CD4-positive, alpha-beta T cell treated with Interleukin-4 for 1 hour (primary cell): ENCODE results near the gene OR2A42.
"Not testable (repeated sequence)": the region's sequence is repeated elsewhere in the genome, so short reads cannot be mapped to it uniquely, and the experiment has no call there.

Experiments used
- DNase-seq, 2 donors: peaks; one replicate each; pipeline ENCODE4 v3.0.0-alpha.2; 2020 to 2022

Gene OR2A42

GRCh38 chr7:144219149-144219548 lies 20.3 kb downstream of the OR2A42 start:
- DNase-seq: not testable (repeated sequence)

- not testable (repeated sequence) for DNase-seq
Observed at GRCh38 chr7:144218581-144218980, 20.8 kb downstream of the OR2A42 start.

GRCh38 chr7:144217200-144217599 lies 22.2 kb downstream of the OR2A42 start:
- DNase-seq: not testable (repeated sequence)

- not testable (repeated sequence) for DNase-seq
Observed at GRCh38 chr7:144205306-144205705, 34.1 kb downstream of the OR2A42 start.

DNA sequence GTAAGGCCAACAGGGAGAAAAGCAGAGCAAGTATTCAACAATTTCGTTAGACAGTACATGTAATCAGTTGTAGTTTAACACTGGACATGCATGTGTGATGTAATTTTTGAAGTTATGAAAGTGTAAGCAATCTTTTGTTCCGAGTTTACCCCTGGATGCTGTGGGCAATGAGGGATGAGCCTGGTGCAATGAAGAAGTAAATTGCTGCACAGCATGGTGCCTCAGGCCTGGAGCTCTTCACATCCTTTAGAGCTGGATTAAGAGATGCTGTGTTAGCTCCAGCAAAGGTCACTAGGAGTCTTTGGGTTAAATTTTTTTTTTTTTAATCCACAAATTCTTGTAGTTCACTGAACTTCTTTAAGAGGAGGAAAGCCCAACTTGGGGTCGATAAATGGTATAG lies 36.3 kb downstream of the OR2A42 start:
- not testable (repeated sequence) for DNase-seq

GRCh38 chr7:144201978-144202377 lies 37.4 kb downstream of the OR2A42 start:
- DNase-seq: not testable (repeated sequence)

GRCh38 chr7:144198934-144199333 lies 40.5 kb downstream of the OR2A42 start:
- not testable (repeated sequence) for DNase-seq

DNA sequence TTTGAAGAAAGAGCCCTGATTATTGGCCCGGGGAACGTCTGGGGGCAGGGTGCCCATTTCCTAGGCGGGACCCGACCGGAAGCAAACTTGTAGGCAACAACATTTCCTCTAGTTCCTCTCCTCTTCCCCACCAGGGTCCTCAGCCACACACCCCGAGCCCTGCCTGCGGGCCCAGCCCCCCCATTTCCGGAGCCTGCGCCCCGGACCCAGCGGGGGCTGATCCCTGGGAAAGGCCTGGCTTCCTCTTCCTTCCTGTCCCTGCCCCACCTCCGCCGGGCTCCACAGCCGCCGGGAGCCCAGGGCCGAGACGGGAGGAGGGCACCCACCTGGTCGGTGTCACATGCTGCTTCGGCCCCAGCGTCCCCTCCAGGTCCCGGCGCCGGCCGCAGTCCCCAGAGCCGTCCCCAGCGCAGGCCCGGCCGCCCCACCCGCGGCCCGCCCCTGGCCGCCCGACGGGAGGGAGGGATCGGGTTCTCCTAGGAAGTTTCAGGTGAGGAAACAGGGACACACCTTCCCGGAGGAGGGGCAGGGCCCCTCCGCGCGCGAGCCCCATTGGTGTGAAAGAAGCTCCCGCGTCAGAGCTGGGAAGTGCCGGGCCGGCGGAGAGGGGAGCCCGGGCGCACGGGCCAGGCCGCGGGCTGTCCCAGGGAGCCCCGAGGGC lies 44.1 kb downstream of the OR2A42 start, which contains the start of gene ARHGEF35:
ARHGEF35 (minus strand) TSS at position 622 of the 661 bp plus-strand sequence. CDS start 7,450 bp downstream, outside the sequence.
- DNase-seq: peak in 1 of 2 donors; percentile 8

- DNase-seq: not testable (repeated sequence)
Observed at GRCh38 chr7:144194453-144194852, 45.0 kb downstream of the OR2A42 start.

- DNase-seq: not testable (repeated sequence)
Observed at GRCh38 chr7:144193782-144194181, 45.6 kb downstream of the OR2A42 start.

- DNase-seq: not testable (repeated sequence)
Observed at GRCh38 chr7:144188578-144189171, 50.7 kb downstream of the OR2A42 start.

DNA sequence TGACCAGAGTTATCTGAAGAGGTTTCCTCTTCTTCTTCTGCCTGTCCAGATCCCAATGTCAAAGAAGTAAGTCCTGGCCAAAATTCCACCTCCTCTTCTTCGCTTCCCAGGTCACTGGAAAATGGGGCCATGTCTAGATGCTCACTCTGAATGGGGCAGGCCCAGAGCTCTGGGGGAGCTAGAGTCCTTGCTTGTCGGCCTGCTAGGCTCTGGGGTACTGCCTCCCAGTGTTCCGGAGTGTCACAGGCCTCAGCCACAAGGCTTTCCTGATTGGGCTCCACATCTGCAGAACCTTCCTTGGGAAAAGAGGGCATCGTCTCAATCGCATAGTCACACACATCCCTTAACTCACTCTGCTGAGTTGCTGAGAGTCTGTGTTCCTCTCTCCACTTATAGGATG lies 51.6 kb downstream of the OR2A42 start:
- DNase-seq: not testable (repeated sequence)

DNA sequence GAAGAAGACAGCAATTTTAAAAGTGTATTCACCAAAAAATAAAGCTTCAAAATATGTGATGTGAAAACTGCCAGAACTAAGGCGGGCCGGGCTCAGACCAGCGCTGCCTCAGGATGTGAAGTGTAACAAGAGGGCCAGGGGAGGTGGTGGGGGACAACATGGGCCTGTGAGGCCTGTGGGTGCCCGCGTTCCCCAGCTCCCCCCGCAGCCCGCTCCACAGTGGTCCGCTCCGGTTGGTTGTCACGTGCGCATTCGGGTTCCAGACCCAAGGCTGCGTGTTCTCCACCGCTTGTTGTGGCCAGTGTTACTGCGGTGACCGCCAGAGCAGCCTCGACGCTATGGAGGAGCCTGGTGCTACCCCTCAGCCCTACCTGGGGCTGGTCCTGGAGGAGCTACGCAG lies 56.2 kb downstream of the OR2A42 start, which contains the start of gene CTAGE4:
CTAGE4 (plus strand) TSS at position 301 of the 400 bp plus-strand sequence; CDS start at position 339, 38 bp downstream.
- DNase-seq: not testable (repeated sequence)

- DNase-seq: not testable (repeated sequence)
Observed at GRCh38 chr7:144179165-144179479, 60.3 kb downstream of the OR2A42 start.

DNA sequence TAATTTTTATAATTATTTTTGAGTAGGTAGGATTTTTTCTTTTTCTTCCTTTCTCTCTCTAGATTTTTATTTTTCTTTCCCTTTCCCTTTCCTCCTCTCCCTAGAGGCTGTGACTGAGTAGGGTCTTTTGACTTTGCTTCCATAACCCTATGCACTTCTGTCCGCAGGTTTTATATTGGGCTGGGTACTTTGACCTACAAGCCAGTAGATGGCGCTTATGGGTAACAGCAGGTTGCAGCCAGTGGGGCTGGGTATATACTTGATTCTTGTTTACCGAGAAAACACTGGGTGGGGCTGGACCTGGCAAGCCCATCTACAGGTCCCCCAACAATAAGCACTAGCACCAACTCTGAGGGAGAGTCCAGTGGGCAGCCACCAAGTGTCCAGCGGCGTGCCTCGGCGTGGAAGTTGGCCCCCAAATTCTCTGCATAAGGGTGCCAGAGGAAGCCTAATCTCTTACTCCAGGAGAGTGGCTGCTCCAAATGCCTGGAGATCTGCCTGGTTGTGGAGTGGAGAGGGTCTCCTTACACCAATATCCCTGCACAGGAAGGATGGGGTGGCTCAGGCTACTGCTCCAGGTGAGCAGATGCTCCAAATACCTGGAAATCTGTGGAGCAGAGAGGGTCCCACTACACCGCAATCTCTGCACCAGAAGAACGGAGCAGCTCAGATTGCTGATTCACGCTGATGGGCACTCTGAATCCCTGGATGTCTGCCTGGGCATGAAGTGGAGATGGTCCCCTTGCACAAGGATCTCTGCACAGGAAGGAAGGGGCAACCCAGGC lies 60.8 kb downstream of the OR2A42 start:
- peak; percentile 50 to 62 for DNase-seq
